Measurements from ENCODE around the gene FFAR2. TPM values are rescaled to one million over a fixed set of nuclear protein-coding genes. Genes with fewer than 3 reads are reported as not detected.

Gene FFAR2
- total and polyA plus RNA-seq, 2 donors from 2014 or later, result 0.22 TPM; not detected in 1

GRCh38 chr19:35449359-35450043, 1.4 kb downstream of the FFAR2 start:
- no peak overlapping the region for H3K4me3 ChIP-seq (ENCODE audit: low read length in 3 of 3)
- H3K4me1 ChIP-seq (ENCODE audit: control insufficient read depth in 2 of 3, insufficient read depth in 2 of 3, low read depth in 1 of 3, low read length in 3 of 3), result peaks cover 0 to 7% (median 0%) of the 10 kb centered on the region in 3 donors
- H3K27ac ChIP-seq (ENCODE audit: low read depth in 2 of 2, low read length in 2 of 2), result no peak overlapping the region
- no peak for TF ChIP-seq CTCF (IDR thresholded peaks at IDR 0.05; ENCODE audit: borderline replicate concordance, extremely low read depth, insufficient read depth)
- no peak overlapping the region for H3K9ac ChIP-seq (ENCODE audit: low read length in 3 of 3)
- no peaks in the 10 kb centered on the region for H3K36me3 ChIP-seq (ENCODE audit: control insufficient read depth in 2 of 3, insufficient read depth in 3 of 3, low read length in 3 of 3)
- FAIRE-seq (no peak), DNase-seq (no peak)
- no peaks in the 10 kb centered on the region for H3K27me3 ChIP-seq (ENCODE audit: control insufficient read depth, insufficient read depth, low read length)
- H3K9me3 ChIP-seq (ENCODE audit: control insufficient read depth in 2 of 3, insufficient read depth in 1 of 3, low read length in 3 of 3), result no peaks in the 10 kb centered on the region
- intact Hi-C loops (cut with DNase I), result no loop called here

- FAIRE-seq (no peak), DNase-seq (no peak)
- H3K9ac ChIP-seq (ENCODE audit: low read length in 3 of 3), result no peak overlapping the region
- H3K36me3 ChIP-seq (ENCODE audit: control insufficient read depth in 2 of 3, insufficient read depth in 3 of 3, low read length in 3 of 3), result no peaks in the 10 kb centered on the region
- H3K27me3 ChIP-seq (ENCODE audit: control insufficient read depth, insufficient read depth, low read length), result no peaks in the 10 kb centered on the region
- intact Hi-C loops (cut with DNase I), result no loop called here
- no peaks in the 10 kb centered on the region for H3K9me3 ChIP-seq (ENCODE audit: control insufficient read depth in 2 of 3, insufficient read depth in 1 of 3, low read length in 3 of 3)
- no peak overlapping the region for H3K4me3 ChIP-seq (ENCODE audit: low read length in 3 of 3)
- peaks cover 0 to 7% (median 0%) of the 10 kb centered on the region in 3 donors for H3K4me1 ChIP-seq (ENCODE audit: control insufficient read depth in 2 of 3, insufficient read depth in 2 of 3, low read depth in 1 of 3, low read length in 3 of 3)
- no peak for TF ChIP-seq CTCF (IDR thresholded peaks at IDR 0.05; ENCODE audit: borderline replicate concordance, extremely low read depth, insufficient read depth)
- H3K27ac ChIP-seq (ENCODE audit: low read depth in 2 of 2, low read length in 2 of 2), result no peak overlapping the region
These were observed 3.5 kb downstream of the FFAR2 start for GRCh38 chr19:35451338-35452096.

GRCh38 chr19:35454663-35455062, 6.6 kb downstream of the FFAR2 start:
- Histone ChIP-seq H3K9ac (ENCODE audit: low read length in 3 of 3) (no peak overlapping the region), H3K4me3 (ENCODE audit: low read length in 3 of 3) (no peak overlapping the region), H3K27me3 (ENCODE audit: control insufficient read depth, insufficient read depth, low read length) (no peaks in the 10 kb centered on the region), H3K4me1 (ENCODE audit: control insufficient read depth in 2 of 3, insufficient read depth in 2 of 3, low read depth in 1 of 3, low read length in 3 of 3) (peaks cover 5 to 14% (median 11%) of the 10 kb centered on the region in 3 donors), H3K27ac (ENCODE audit: low read depth in 2 of 2, low read length in 2 of 2) (no peak overlapping the region), H3K9me3 (ENCODE audit: control insufficient read depth in 2 of 3, insufficient read depth in 1 of 3, low read length in 3 of 3) (no peaks in the 10 kb centered on the region), H3K36me3 (ENCODE audit: control insufficient read depth in 2 of 3, insufficient read depth in 3 of 3, low read length in 3 of 3) (no peaks in the 10 kb centered on the region)
- DNase-seq, result no peak
- no peak for FAIRE-seq
- no peak for TF ChIP-seq CTCF (IDR thresholded peaks at IDR 0.05; ENCODE audit: borderline replicate concordance, extremely low read depth, insufficient read depth)
- intact Hi-C loops (cut with DNase I), result no loop called here
